HepG2 (cell line): ENCODE data around the gene TMEM198. TPM values are rescaled to one million over a fixed set of nuclear protein-coding genes. Genes with fewer than 3 reads are reported as not detected.

Experiments used
- ATAC-seq: fragments of 200-7000 bp; cut with Tn5 transposase; 3 replicates; pipeline ENCODE4 v1.9.1; 2020; ENCODE audit warnings: mild to moderate bottlenecking, moderate library complexity
- BruUV-seq: library from RNA; stranded (reverse); fragments of 400-500 nt; replicated peaks from 2 replicates; lab custom pipeline; 2021; lab: Mats Ljungman, UMichigan
- CTCF ChIA-PET: fragments of 300-600 bp; formaldehyde crosslinking; extraction: SDS; loops from one replicate; lab custom pipeline; 2021; ENCODE audit warnings: low total read pairs, inconsistent platforms, low intra/inter-chr PET ratio; lab: Yijun Ruan, JAX
- POLR2A ChIA-PET: fragments of 350-600 bp; sonication (Branson Sonifier 250); formaldehyde crosslinking; loops from one replicate; lab custom pipeline; 2020; ENCODE audit warnings: antibody characterized with exemption, inconsistent platforms; lab: Yijun Ruan, JAX
- DNase-seq: peaks from one replicate; pipeline ENCODE4 v3.0.0-alpha.2; 2015; ENCODE audit warnings: low spot score
- FAIRE-seq: peaks from 3 replicates; lab custom pipeline; 2011; peaks lifted over from hg19 to GRCh38; lab: Jason Lieb, UNC
- H2AFZ ChIP-seq: one replicate; pipeline ENCODE4 v1.6.1; 2011; ENCODE audit warnings: low read length, inconsistent platforms
- H3K27ac ChIP-seq: fragments of 300-600 bp; 3 replicates; pipeline ENCODE4 v1.8.0; 2011; ENCODE audit warnings: mixed run types, mild to moderate bottlenecking, mixed read lengths, low read length, inconsistent platforms; ENCODE audit not compliant: insufficient read depth; ENCODE audit errors: extremely low read length
- H3K27me3 ChIP-seq, 2 experiments: fragments of 200-600 bp in 1 of 2; 2 replicates in 1 of 2; 3 replicates in 1 of 2; pipeline versions ENCODE4 v1.6.0 to v1.8.0; 2011; ENCODE audit warnings: low read length in 2 of 2, mild to moderate bottlenecking in 2 of 2, moderate library complexity in 2 of 2, inconsistent platforms in 1 of 2; ENCODE audit not compliant: insufficient read depth in 2 of 2, control insufficient read depth in 1 of 2
- H3K36me3 ChIP-seq, 2 experiments: fragments of 200-600 bp in 1 of 2; replicated peaks in 1 of 2; 2 replicates in 1 of 2; 3 replicates in 1 of 2; pipeline versions ENCODE4 v1.5.1 to v1.8.0; 2011; ENCODE audit warnings: low read length in 2 of 2, inconsistent platforms in 1 of 2; ENCODE audit not compliant: insufficient read depth in 2 of 2, control insufficient read depth in 1 of 2
- H3K4me1 ChIP-seq: 2 replicates; pipeline ENCODE4 v1.5.1; 2012; ENCODE audit warnings: low read length, inconsistent platforms; ENCODE audit not compliant: insufficient read depth
- H3K4me2 ChIP-seq: 2 replicates; pipeline ENCODE4 v1.6.0; 2011; ENCODE audit warnings: low read depth, low read length, inconsistent platforms
- H3K4me3 ChIP-seq, 3 experiments: fragments of 200-600 bp in 1 of 3; sonication (generic), shearing (Covaris generic) in 1 of 3; replicated peaks in 1 of 3; 2 replicates each; pipeline ENCODE4 v1.5.1; 2011 to 2016; ENCODE audit warnings: low read length in 3 of 3, inconsistent platforms in 2 of 3, low read depth in 2 of 3, mild to moderate bottlenecking in 2 of 3, control low read depth in 1 of 3, mixed read lengths in 1 of 3; ENCODE audit not compliant: insufficient read depth in 1 of 3
- H3K79me2 ChIP-seq: one replicate; pipeline ENCODE4 v1.6.1; 2011; ENCODE audit warnings: low read length, inconsistent platforms; ENCODE audit not compliant: insufficient read depth
- H3K9ac ChIP-seq: 2 replicates; pipeline ENCODE4 v1.6.0; 2011; ENCODE audit warnings: mild to moderate bottlenecking, low read depth, low read length, inconsistent platforms; ENCODE audit not compliant: insufficient read depth
- H3K9me3 ChIP-seq: 2 replicates; pipeline ENCODE4 v1.5.1; 2012; ENCODE audit warnings: mild to moderate bottlenecking, low read length
- H4K20me1 ChIP-seq: 2 replicates; pipeline ENCODE4 v1.6.0; 2011; ENCODE audit warnings: inconsistent platforms, mild to moderate bottlenecking, low read length, moderate library complexity; ENCODE audit not compliant: insufficient read depth
- GATAD1 ChIP-seq: IDR thresholded peaks from 2 replicates; pipeline ENCODE4 v1.6.1; 2016; ENCODE audit warnings: missing genetic modification reagents, missing compliant biosample characterization
- NR2F2 ChIP-seq: IDR thresholded peaks from 2 replicates; pipeline ENCODE4 v1.6.1; 2012; ENCODE audit warnings: low read depth, inconsistent platforms, borderline replicate concordance
- POLR2AphosphoS2 ChIP-seq: IDR thresholded peaks from 2 replicates; pipeline ENCODE4 v1.6.1; 2011; ENCODE audit warnings: low read depth, low read length, improper control_type of control experiment
- ZBTB42 ChIP-seq: sonication (generic); formaldehyde crosslinking; IDR thresholded peaks from 2 replicates; pipeline ENCODE4 v1.5.0; 2020; ENCODE audit warnings: mild to moderate bottlenecking, missing genetic modification reagents
- WGBS: methylation state at CpG from one replicate; pipeline ENCODE4 v1.1.6; 2017; ENCODE audit warnings: low lambda C conversion rate; 5-methylcytosine and 5-hydroxymethylcytosine counted together
- in situ Hi-C: cut with HindIII; loops from 2 replicates; pipeline ENCODE4 v1.10.0; 2017; ENCODE audit warnings: low pct_unique_long_range_greater_than_20kb; ENCODE audit not compliant: extremely low pct_ligation_motif_present
- intact Hi-C: fragments of 100-400 bp; cut with micrococcal nuclease; formaldehyde crosslinking; loops from one replicate; pipeline ENCODE4 v1.10.0; 2022; ENCODE audit not compliant: unreplicated experiment
- polyA plus RNA-seq, 8 experiments: library from polyadenylated mRNA; depleted of rRNA in 3 of 8; stranded (reverse) in 7 of 8; unstranded in 1 of 8; fragments of >200 nt; fragmentation: Illumina TruSeq in 4 of 8; extraction: Trizol in 4 of 8; gene quantifications; 2 replicates each; pipeline versions ENCODE4 v1.2.1 to v1.2.3, GENCODE V29; 2011 to 2016; ENCODE audit warnings: low read depth in 4 of 8, missing spikeins in 1 of 8, mixed read lengths in 1 of 8; ENCODE audit not compliant: insufficient read depth in 1 of 8
- total RNA-seq, 5 experiments: library from RNA; depleted of rRNA; stranded (reverse); fragments of >200 nt; fragmentation: Illumina TruSeq; extraction: Trizol; gene quantifications; 2 replicates each; pipeline ENCODE4 v1.2.3, GENCODE V29; 2016; ENCODE audit warnings: low read depth in 1 of 5
- TF ChIP-seq, protein P1 (sequence below): sonication (generic); formaldehyde crosslinking; IDR thresholded peaks from 2 replicates; pipeline ENCODE4 v1.4.0; 2020; ENCODE audit warnings: missing genetic modification reagents, borderline replicate concordance
- TF ChIP-seq, protein P2 (sequence below): sonication (generic); formaldehyde crosslinking; IDR thresholded peaks from 2 replicates; pipeline ENCODE4 v1.5.0; 2020; ENCODE audit warnings: mild to moderate bottlenecking, missing genetic modification reagents, borderline replicate concordance

TMEM198 gene
- total and polyA plus RNA-seq, 2 of the 13 experiments (the other 11 are each of a cell fraction or from before 2014, with no cell fraction given) = 17.3 to 23.5 TPM

DNA sequence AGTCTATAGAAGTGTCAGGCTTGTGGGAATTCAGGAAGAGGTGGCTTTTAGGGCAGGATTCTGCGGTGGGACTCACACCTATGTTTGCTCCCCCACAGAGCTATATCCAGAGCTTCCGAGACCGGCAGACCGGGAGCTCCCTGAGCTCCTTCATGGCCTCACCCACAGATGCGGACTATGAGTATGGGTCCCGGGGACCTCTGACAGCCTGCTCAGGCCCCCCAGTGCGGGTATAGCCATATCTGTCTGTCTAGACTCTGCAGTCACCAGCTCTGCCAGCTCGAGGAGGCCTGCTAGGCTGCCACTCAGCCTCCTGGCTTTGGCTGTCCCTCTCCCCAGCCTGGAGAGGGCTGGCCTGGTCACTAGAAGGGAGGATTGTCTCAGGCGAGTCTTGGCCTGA, 5.8 kb downstream of the TMEM198 start:
- Histone ChIP-seq H2AFZ (no peak overlapping the region), H3K79me2 (peaks cover 7% of the 10 kb centered on the region), H3K9me3 (no peaks in the 10 kb centered on the region), H4K20me1 (peaks cover 1% of the 10 kb centered on the region; the same call in 1 of the 2 replicates), H3K4me2 (no peak overlapping the region), H3K9ac (no peak overlapping the region), H3K27ac (no peak overlapping the region), H3K27me3 (no peaks in the 10 kb centered on the region; a peak in 1 of 5 replicates), H3K36me3 (peaks cover 12 to 22% of the 10 kb centered on the region in 2 experiments; a peak in 4 of 5 replicates), H3K4me1 (peaks cover 51% of the 10 kb centered on the region), H3K4me3 (no peak overlapping the region)
- FAIRE-seq (no peak), DNase-seq (no peak), ATAC-seq (no peak)
- CTCF ChIA-PET = no interaction called here
- POLR2A ChIA-PET = no interaction called here
- intact Hi-C loops = no loop called here
- 91% methylated on average over 9 of the region's 9 CpGs for WGBS
- in situ Hi-C loops = no loop called here
- TF ChIP-seq NR2F2 (no peak), GATAD1 (CRISPR knock-in tag) (no peak), POLR2AphosphoS2 (0 out of 2 replicates have a peak, but pooled peaks have one; percentile 6), ZBTB42 (no peak)
- TF ChIP-seq, protein P1, sequence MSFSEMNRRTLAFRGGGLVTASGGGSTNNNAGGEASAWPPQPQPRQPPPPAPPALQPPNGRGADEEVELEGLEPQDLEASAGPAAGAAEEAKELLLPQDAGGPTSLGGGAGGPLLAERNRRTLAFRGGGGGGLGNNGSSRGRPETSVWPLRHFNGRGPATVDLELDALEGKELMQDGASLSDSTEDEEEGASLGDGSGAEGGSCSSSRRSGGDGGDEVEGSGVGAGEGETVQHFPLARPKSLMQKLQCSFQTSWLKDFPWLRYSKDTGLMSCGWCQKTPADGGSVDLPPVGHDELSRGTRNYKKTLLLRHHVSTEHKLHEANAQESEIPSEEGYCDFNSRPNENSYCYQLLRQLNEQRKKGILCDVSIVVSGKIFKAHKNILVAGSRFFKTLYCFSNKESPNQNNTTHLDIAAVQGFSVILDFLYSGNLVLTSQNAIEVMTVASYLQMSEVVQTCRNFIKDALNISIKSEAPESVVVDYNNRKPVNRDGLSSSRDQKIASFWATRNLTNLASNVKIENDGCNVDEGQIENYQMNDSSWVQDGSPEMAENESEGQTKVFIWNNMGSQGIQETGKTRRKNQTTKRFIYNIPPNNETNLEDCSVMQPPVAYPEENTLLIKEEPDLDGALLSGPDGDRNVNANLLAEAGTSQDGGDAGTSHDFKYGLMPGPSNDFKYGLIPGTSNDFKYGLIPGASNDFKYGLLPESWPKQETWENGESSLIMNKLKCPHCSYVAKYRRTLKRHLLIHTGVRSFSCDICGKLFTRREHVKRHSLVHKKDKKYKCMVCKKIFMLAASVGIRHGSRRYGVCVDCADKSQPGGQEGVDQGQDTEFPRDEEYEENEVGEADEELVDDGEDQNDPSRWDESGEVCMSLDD (CRISPR knock-in tag) = no peak
- TF ChIP-seq, protein P2, sequence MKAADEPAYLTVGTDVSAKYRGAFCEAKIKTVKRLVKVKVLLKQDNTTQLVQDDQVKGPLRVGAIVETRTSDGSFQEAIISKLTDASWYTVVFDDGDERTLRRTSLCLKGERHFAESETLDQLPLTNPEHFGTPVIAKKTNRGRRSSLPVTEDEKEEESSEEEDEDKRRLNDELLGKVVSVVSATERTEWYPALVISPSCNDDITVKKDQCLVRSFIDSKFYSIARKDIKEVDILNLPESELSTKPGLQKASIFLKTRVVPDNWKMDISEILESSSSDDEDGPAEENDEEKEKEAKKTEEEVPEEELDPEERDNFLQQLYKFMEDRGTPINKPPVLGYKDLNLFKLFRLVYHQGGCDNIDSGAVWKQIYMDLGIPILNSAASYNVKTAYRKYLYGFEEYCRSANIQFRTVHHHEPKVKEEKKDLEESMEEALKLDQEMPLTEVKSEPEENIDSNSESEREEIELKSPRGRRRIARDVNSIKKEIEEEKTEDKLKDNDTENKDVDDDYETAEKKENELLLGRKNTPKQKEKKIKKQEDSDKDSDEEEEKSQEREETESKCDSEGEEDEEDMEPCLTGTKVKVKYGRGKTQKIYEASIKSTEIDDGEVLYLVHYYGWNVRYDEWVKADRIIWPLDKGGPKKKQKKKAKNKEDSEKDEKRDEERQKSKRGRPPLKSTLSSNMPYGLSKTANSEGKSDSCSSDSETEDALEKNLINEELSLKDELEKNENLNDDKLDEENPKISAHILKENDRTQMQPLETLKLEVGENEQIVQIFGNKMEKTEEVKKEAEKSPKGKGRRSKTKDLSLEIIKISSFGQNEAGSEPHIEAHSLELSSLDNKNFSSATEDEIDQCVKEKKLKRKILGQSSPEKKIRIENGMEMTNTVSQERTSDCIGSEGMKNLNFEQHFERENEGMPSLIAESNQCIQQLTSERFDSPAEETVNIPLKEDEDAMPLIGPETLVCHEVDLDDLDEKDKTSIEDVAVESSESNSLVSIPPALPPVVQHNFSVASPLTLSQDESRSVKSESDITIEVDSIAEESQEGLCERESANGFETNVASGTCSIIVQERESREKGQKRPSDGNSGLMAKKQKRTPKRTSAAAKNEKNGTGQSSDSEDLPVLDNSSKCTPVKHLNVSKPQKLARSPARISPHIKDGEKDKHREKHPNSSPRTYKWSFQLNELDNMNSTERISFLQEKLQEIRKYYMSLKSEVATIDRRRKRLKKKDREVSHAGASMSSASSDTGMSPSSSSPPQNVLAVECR (CRISPR knock-in tag) = no peak
- BruUV-seq = no TSS peak
